AML-193 (cell line): ENCODE results near the gene CEL.
"Not testable (repeated sequence)": the region's sequence is repeated elsewhere in the genome, so short reads cannot be mapped to it uniquely, and the experiment has no call there.

Experiments used
- DNase-seq, 2 experiments: peaks; one replicate each; lab custom pipeline; 2025; lab: John Stamatoyannopoulos, UW

Gene CEL

DNA sequence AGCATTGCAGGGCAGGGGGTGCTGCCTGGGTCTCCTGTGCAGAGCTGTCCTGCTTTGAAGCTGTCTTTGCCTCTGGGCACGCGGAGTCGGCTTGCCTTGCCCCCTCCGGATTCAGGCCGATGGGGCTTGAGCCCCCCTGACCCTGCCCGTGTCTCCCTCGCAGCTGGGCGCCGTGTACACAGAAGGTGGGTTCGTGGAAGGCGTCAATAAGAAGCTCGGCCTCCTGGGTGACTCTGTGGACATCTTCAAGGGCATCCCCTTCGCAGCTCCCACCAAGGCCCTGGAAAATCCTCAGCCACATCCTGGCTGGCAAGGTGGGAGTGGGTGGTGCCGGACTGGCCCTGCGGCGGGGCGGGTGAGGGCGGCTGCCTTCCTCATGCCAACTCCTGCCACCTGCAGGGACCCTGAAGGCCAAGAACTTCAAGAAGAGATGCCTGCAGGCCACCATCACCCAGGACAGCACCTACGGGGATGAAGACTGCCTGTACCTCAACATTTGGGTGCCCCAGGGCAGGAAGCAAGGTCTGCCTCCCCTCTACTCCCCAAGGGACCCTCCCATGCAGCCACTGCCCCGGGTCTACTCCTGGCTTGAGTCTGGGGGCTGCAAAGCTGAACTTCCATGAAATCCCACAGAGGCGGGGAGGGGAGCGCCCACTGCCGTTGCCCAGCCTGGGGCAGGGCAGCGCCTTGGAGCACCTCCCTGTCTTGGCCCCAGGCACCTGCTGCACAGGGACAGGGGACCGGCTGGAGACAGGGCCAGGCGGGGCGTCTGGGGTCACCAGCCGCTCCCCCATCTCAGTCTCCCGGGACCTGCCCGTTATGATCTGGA lies 2.7 kb downstream of the CEL start:
- no peak for DNase-seq

DNA sequence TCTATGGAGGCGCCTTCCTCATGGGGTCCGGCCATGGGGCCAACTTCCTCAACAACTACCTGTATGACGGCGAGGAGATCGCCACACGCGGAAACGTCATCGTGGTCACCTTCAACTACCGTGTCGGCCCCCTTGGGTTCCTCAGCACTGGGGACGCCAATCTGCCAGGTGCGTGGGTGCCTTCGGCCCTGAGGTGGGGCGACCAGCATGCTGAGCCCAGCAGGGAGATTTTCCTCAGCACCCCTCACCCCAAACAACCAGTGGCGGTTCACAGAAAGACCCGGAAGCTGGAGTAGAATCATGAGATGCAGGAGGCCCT lies 3.2 kb downstream of the CEL start:
- DNase-seq = no peak

DNA sequence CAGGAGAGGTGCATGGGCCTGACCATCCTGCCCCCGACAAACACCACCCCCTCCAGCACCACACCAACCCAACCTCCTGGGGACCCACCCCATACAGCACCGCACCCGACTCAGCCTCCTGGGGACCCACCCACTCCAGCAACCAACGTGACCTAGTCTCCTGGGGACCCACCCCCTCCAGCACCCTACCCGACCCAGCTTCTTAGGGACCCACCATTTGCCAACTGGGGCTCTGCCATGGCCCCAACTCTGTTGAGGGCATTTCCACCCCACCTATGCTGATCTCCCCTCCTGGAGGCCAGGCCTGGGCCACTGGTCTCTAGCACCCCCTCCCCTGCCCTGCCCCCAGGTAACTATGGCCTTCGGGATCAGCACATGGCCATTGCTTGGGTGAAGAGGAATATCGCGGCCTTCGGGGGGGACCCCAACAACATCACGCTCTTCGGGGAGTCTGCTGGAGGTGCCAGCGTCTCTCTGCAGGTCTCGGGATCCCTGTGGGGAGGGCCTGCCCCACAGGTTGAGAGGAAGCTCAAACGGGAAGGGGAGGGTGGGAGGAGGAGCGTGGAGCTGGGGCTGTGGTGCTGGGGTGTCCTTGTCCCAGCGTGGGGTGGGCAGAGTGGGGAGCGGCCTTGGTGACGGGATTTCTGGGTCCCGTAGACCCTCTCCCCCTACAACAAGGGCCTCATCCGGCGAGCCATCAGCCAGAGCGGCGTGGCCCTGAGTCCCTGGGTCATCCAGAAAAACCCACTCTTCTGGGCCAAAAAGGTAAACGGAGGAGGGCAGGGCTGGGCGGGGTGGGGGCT lies 4.6 kb downstream of the CEL start:
- no peak for DNase-seq

DNA sequence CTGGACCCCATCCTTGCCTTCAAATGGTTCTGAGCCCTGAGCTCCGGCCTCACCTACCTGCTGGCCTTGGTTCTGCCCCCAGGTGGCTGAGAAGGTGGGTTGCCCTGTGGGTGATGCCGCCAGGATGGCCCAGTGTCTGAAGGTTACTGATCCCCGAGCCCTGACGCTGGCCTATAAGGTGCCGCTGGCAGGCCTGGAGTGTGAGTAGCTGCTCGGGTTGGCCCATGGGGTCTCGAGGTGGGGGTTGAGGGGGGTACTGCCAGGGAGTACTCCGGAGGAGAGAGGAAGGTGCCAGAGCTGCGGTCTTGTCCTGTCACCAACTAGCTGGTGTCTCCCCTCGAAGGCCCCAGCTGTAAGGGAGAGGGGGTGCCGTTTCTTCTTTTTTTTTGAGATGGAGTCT lies 5.2 kb downstream of the CEL start:
- DNase-seq = no peak

DNA sequence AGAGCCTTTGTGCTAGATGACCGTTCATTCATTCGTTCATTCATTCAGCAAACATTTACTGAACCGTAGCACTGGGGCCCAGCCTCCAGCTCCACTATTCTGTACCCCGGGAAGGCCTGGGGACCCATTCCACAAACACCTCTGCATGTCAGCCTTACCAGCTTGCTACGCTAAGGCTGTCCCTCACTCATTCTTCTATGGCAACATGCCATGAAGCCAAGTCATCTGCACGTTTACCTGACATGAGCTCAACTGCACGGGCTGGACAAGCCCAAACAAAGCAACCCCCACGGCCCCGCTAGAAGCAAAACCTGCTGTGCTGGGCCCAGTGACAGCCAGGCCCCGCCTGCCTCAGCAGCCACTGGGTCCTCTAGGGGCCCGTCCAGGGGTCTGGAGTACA lies 6.0 kb downstream of the CEL start:
- no peak for DNase-seq

DNA sequence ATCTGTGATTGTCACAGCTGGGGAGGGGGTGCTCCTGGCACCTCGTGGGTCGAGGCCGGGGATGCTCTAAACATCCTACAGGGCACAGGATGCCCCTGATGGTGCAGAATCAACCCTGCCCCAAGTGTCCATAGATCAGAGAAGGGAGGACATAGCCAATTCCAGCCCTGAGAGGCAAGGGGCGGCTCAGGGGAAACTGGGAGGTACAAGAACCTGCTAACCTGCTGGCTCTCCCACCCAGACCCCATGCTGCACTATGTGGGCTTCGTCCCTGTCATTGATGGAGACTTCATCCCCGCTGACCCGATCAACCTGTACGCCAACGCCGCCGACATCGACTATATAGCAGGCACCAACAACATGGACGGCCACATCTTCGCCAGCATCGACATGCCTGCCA lies 6.7 kb downstream of the CEL start:
- not testable (repeated sequence) for DNase-seq

DNA sequence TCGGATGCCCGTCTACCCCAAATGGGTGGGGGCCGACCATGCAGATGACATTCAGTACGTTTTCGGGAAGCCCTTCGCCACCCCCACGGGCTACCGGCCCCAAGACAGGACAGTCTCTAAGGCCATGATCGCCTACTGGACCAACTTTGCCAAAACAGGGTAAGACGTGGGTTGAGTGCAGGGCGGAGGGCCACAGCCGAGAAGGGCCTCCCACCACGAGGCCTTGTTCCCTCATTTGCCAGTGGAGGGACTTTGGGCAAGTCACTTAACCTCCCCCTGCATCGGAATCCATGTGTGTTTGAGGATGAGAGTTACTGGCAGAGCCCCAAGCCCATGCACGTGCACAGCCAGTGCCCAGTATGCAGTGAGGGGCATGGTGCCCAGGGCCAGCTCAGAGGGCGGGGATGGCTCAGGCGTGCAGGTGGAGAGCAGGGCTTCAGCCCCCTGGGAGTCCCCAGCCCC lies 8.8 kb downstream of the CEL start:
- DNase-seq = not testable (repeated sequence)

DNA sequence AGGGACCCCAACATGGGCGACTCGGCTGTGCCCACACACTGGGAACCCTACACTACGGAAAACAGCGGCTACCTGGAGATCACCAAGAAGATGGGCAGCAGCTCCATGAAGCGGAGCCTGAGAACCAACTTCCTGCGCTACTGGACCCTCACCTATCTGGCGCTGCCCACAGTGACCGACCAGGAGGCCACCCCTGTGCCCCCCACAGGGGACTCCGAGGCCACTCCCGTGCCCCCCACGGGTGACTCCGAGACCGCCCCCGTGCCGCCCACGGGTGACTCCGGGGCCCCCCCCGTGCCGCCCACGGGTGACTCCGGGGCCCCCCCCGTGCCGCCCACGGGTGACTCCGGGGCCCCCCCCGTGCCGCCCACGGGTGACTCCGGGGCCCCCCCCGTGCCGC lies 9.2 kb downstream of the CEL start:
- not testable (repeated sequence) for DNase-seq

DNA sequence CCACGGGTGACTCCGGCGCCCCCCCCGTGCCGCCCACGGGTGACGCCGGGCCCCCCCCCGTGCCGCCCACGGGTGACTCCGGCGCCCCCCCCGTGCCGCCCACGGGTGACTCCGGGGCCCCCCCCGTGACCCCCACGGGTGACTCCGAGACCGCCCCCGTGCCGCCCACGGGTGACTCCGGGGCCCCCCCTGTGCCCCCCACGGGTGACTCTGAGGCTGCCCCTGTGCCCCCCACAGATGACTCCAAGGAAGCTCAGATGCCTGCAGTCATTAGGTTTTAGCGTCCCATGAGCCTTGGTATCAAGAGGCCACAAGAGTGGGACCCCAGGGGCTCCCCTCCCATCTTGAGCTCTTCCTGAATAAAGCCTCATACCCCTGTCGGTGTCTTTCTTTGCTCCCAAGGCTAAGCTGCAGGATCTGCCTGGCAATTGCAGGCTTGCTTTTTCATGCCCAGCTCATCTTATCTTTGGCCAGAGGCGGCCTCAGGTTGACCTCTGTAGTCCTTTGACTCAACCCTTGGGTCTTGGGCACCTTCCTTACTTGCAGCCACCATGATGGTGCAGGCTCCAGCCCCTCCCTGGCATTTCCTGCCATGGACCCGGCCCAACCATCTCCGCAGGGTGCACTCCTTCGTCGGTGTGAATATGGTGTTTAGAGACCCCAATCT lies 9.8 kb downstream of the CEL start:
- no peak for DNase-seq

DNA sequence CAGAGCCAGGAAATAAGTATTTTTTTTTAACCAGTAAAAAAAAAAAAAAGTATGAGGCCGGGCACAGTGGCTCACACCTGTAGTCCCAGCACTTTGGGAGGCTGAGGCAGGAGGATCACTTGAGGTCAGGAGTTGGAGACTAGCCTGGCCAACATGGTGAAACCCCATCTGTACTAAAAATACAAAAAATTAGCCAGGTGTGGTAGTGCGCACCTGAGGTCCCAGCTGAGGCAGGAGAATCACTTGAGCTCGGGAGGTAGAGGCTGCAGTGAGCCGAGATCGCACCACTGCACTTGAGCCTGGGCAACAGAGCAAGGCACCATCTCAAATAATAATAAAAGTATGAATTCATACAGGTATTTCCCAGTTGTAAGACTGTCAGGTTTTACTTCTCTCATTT lies 10.4 kb downstream of the CEL start:
- DNase-seq = not testable (repeated sequence)

DNA sequence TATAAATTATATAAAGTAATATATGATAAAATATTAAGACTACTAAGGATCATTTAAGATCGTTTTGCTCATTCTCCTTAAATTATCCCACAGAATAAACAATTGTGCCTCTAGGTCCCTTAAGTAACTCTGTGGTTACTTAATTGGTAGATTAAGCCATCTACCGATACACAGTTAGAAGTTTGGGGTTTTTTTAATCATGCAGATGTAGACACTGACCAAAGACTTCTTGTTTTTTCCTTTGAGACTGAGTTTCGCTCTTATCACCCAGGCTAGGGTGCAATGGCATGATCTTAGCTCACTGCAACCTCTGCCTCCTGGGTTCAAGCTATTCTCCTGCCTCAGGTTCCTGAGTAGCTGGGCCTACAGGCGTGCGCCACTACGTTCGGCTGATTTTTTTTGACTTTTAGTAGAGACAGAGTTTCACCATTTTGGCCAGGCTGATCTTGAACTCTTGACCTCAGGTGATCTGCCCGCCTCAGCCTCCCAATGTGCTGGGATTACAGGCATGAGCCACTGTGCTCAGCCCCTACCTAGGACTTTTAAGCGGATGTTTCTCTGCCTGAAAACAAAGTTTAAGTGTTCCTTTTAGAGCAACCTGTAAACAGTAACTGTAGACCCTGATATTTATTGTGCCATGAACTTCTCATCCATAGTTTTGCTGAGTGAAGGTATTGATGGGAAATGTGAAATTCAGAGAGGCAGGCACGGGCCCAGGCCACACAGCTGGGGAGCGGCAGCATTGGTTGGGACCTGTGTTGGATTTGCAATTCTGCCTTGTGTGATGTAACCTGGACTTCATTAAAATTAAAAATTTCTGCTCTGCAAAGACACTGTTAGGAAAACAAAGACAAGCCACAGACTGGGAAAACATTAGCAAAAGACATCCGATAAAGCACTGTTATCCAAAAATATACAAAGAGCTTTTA lies 11.6 kb downstream of the CEL start:
- DNase-seq = peak in 1 of 2 experiments; percentile 12

DNA sequence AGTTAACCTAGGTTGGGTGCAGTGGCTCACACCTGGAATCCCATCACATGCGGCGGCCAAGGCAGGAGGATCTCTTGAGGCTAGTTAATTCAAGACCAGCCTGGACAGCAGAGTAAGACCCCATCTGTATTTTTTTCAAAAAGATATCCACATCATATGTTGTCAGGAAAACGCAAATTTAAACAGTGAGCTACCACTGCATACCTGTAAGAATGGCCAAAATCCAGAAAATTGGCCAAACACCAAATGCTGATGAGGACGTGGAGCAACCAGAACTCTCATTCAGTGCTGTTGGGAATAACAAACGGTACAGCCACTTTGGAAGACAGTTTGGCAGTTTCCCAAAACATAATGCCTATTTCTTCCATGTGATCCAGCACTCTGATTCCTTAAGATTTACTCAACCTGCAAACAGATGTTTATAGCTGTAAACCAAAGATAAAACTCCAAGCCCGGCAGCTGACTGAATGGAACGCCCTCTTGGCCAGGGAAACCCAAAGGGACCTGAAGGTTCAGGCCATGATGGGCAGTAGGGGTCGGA lies 12.4 kb downstream of the CEL start:
- DNase-seq = no peak

DNA sequence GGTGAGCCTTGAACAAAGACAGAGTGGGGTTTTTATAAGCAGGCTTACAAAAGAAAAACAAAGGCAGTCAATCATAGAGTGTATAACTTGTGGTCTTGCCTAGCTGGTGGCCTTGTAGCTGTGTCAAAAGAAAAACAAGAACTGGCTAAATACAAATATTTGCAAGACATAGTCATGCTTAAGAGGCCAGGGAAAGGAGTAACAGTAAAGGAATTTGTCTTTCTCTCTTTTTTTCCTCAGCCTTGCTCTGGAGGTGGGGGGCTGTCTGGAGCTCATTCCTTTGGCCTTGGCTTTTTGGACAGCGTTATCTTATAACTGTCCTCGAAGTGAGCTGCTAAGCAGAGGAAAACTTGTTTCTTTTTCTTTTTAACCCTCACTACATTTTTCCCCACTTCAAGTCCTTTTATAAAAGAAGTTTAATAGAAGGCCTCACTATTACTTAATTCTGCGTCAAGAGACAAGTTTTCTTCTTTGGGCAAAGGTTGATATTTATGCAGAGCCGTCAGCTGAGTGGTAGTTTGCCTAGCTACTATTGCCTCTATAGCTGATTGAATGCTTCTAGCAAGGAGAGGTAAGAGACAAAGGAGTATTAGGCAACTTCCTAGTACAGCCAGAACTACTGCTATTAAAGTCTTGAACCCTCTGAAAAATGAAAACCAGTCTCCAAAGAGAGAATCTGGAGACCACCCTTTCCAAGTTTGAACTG lies 14.3 kb downstream of the CEL start:
- no peak for DNase-seq

DNA sequence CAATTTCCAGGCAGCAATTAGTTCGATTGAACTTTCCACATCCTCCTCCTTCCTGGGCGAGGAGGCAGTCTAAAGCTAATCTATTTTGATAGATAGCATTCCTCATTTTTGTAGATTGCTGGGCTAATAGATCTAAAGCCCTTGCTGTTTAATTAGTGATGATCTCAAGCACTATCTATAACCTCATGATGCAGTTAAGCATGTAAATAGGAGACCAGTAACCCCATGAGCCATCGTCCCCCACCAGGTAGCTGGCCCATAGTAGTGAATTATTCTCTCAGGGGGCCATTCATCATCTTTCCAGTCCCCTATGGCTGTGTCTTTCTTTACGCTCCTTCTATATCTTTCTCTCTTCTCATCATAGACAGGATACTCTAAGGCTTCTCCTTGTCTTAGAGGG lies 14.9 kb downstream of the CEL start:
- DNase-seq = no peak

DNA sequence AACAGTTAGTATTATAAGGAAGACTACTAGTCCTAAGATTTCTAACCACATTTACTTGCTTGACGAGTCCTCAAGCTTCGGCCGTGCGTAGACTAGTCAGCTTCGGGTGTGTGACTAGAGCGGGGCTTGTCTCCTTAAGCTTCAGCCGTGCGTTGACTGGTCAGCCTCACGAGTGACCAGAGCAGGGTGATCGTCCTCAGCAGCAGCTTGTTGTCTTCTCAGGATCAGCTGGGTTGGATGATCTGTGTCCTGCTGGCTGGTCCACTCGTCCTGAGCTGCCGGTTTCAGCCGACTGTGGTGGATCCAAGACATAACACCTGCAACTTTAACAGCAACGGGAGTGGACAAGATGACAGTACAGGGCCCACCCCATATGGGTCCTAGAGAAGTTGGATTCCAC lies 16.7 kb downstream of the CEL start:
- no peak for DNase-seq

DNA sequence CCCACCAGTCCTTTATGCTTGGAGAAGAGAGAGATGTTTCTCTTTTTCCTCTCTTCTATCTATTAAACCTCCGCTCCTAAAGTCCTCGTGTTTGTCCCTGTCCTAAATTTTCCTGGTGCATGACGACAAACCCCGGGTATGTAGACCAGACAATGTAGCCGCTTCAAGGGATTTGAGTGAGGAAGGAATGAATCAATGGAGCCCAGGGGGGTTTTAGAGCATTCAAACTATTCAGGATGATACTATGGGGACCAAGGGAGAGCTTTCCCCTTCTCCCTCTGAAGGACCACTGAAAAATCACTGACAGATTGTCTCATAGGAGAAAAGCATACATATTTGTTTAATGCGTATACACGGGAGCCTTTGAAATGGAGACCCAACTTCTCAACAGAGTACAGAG lies 18.4 kb downstream of the CEL start:
- DNase-seq = no peak

DNA sequence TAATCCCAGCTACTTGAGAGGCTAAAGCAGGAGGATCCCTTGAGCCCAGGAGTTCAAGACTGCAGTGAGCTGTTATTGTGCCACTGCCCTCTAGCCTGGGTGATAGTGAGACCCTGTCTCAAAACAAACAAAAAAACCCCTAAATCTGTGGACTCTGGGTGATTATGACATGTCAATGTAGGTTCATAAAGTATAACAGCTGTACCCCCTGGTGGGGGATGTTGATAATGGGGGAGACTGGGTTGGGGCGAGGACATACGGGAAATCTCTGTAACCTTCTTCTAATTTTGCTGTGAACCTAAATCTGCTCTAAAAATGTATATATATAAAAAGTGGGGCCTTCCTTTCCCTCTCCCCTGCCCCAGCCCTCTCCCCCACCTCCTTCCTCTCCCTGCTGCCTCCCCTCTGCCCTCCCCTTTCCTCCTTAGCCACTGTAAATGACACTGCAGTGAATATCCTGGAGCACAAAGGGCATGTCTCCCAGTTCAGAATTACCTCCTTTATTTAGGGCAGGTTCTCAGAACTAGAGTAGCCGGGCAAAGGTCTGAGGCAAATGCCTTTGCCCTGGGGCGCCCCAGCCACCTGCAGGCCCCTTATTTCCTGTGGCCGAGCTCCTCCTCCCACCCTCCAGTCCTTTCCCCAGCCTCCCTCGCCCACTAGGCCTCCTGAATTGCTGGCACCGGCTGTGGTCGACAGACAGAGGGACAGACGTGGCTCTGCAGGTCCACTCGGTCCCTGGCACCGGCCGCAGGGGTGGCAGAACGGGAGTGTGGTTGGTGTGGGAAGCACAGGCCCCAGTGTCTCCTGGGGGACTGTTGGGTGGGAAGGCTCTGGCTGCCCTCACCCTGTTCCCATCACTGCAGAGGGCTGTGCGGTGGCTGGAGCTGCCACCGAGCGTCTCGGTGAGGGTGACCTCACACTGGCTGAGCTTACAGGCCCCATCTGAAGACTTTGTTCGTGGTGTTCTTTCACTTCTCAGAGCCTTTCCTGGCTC lies 19.3 kb downstream of the CEL start:
- DNase-seq = not testable (repeated sequence)

DNA sequence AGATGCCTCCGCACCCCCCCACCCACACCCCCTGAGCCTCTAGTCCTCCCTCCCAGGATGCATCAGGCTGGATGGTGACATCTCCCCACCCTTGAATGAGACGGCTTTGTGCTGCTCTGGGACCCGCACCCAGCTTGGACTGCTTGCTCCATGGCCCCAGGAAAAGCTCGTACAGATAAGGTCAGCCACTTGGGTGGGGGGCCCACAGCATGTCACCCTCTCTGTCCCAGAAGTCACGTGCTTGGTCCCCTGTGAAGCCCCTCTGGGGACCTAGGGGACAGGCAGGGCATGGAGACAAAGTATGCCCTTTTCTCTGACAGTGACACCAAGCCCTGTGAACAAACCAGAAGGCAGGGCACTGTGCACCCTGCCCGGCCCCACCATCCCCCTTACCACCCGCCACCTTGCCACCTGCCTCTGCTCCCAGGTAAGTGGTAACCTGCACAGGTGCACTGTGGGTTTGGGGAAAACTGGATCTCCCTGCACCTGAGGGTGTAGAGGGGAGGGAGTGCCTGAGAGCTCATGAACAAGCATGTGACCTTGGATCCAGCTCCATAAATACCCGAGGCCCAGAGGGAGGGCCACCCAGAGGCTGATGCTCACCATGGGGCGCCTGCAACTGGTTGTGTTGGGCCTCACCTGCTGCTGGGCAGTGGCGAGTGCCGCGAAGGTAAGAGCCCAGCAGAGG lies 20.3 kb downstream of the CEL start:
- not testable (repeated sequence) for DNase-seq

DNA sequence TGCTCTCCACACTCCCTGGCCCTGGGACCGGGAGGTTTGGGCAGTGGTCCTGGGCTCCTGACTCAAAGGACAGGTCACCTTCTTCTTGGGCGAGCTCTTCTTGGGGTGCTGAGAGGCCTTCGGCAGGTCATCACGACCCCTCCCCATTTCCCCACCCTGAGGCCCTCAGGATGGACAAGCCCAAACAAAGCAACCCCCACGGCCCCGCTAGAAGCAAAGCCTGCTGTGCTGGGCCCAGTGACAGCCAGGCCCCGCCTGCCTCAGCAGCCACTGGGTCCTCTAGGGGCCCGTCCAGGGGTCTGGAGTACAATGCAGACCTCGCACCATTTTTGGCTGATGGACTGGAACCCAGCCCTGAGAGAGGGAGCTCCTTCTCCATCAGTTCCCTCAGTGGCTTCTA lies 21.9 kb downstream of the CEL start:
- DNase-seq = not testable (repeated sequence)
